ENCODE results near the gene ACO1.

DNA sequence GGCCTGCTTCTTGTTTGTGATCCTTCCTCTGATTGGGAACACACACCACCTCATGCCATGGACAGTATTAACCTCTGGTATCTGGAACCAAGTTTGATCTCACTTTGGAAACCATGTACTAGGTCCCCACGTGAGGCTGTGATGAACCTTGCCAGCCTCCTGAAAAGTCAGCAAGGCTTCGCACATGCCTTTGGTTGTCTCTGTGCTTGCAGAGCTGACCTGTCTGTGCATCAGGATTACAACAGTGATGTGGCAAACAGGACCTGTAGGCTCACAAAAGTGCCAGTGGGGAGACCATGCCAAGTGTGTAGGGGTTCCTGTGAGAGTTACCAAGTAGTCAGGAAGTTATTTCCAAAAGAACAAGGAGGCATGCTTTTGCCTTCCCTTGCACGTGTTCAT, 1.4 kb downstream of the ACO1 start:
- TF ChIP-seq, protein P1, sequence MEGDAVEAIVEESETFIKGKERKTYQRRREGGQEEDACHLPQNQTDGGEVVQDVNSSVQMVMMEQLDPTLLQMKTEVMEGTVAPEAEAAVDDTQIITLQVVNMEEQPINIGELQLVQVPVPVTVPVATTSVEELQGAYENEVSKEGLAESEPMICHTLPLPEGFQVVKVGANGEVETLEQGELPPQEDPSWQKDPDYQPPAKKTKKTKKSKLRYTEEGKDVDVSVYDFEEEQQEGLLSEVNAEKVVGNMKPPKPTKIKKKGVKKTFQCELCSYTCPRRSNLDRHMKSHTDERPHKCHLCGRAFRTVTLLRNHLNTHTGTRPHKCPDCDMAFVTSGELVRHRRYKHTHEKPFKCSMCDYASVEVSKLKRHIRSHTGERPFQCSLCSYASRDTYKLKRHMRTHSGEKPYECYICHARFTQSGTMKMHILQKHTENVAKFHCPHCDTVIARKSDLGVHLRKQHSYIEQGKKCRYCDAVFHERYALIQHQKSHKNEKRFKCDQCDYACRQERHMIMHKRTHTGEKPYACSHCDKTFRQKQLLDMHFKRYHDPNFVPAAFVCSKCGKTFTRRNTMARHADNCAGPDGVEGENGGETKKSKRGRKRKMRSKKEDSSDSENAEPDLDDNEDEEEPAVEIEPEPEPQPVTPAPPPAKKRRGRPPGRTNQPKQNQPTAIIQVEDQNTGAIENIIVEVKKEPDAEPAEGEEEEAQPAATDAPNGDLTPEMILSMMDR (IDR thresholded peaks at IDR 0.05) = no peak
- no peak for TF ChIP-seq POLR2A (IDR thresholded peaks at IDR 0.05)
